ENCODE results near the gene TRPC4AP. TPM values are rescaled to one million over a fixed set of nuclear protein-coding genes. Genes with fewer than 3 reads are reported as not detected.

The TRPC4AP gene
- total RNA-seq, 2 experiments from 2014 or later: 48.8 to 49.4 TPM

- H3K9me3 Mint-ChIP-seq: no peaks in the 10 kb centered on the region
- no peak for DNase-seq
- H3K27me3 Mint-ChIP-seq: no peaks in the 10 kb centered on the region
- ChIA-PET POLR2A (no interaction called here), CTCF (interaction anchor here (0.9 kb wide), 1 partner anchor 12 kb away, joined by 3 read pairs; no protein-coding TSS in a partner anchor)
- peaks cover 3% of the 10 kb centered on the region for H3K4me1 Mint-ChIP-seq
- no peak overlapping the region for H3K4me3 Mint-ChIP-seq
- no peak overlapping the region for H3K27ac Mint-ChIP-seq
- peaks cover 37% of the 10 kb centered on the region for H3K36me3 Mint-ChIP-seq (ENCODE audit: low read depth)
Observed at GRCh38 chr20:35006009-35006408, 86.6 kb downstream of the TRPC4AP start.

DNA sequence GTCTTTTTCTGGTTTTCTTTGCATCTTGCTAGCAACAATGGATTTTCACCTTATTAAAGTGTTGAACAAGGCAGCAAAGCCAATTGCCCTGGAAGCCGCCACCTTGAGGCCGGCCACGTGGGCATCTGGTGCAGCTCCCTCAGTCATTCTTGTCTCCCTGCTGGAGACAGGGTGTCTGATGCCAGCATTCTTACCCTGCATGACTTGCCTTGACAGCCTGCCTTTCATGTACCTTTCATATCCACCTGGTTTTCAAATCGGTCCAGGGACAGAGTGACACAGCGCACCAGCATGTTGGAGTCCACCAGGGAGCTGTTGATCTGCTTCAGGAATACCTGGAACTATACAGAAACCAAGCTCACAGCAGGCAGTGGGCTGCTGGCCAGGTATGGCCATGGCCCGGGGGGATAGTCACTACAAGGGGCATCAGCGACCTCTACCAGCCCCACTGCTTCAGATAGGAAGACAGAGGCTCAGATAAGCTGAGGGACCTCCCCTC is 87.1 kb downstream of the TRPC4AP start:
- Mint-ChIP-seq H3K4me1 (peaks cover 1% of the 10 kb centered on the region), H3K36me3 (ENCODE audit: low read depth) (peaks cover 34% of the 10 kb centered on the region), H3K27me3 (no peaks in the 10 kb centered on the region), H3K27ac (no peak overlapping the region), H3K9me3 (no peaks in the 10 kb centered on the region), H3K4me3 (no peak overlapping the region)
- no peak for DNase-seq
- ChIA-PET CTCF (interaction anchor here (0.9 kb wide), 1 partner anchor 12 kb away, joined by 3 read pairs; no protein-coding TSS in a partner anchor), POLR2A (no interaction called here)

DNA sequence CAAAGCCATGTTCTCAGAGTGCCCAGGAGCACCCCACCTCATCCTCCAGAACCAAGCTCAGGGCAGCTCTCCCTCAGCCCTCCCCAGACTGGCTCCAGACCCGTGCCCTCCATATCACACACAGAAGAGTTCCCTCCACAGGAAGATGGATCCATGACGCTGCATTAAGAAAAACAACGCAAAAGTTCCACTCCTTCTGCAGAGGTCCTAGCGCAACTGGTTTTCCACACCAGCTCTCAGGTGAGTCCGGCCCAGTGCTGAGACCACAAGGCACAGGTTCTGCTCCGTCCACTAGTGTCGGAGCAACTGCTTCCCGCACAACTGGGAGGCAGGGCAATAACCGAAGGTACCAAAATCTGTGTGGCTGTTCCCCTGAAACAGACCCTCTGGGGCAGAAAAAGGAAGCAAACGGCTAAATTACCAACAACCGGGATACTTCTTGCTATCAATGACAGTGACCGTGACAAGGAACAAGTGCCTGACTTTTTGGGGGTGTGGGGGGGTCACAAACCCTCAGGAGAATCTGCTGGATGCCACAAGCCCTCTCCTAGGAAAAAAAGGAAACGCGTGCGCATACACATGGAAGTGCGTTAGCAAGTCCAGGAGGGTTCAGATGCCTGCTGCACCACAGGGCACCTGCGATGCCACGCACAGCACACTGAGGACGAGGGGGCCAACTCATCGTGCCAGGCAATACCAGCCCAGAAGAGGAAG is 87.7 kb downstream of the TRPC4AP start:
- Mint-ChIP-seq H3K36me3 (ENCODE audit: low read depth) (peaks cover 33% of the 10 kb centered on the region), H3K27me3 (no peaks in the 10 kb centered on the region), H3K4me3 (no peak overlapping the region), H3K27ac (no peak overlapping the region), H3K4me1 (no peaks in the 10 kb centered on the region), H3K9me3 (no peaks in the 10 kb centered on the region)
- POLR2A ChIA-PET: no interaction called here
- no peak for DNase-seq
- CTCF ChIA-PET: interaction anchor here (0.9 kb wide), 1 partner anchor 11 kb away, joined by 3 read pairs; no protein-coding TSS in a partner anchor

GRCh38 chr20:35004051-35004725 is 88.4 kb downstream of the TRPC4AP start:
- CTCF ChIA-PET: no interaction called here
- no peaks in the 10 kb centered on the region for H3K27me3 Mint-ChIP-seq
- H3K4me1 Mint-ChIP-seq: no peaks in the 10 kb centered on the region
- H3K27ac Mint-ChIP-seq: no peak overlapping the region
- peaks cover 29% of the 10 kb centered on the region for H3K36me3 Mint-ChIP-seq (ENCODE audit: low read depth)
- no peaks in the 10 kb centered on the region for H3K9me3 Mint-ChIP-seq
- DNase-seq: no peak
- no peak overlapping the region for H3K4me3 Mint-ChIP-seq
- POLR2A ChIA-PET: no interaction called here

- no peak overlapping the region for H3K4me3 Mint-ChIP-seq
- POLR2A ChIA-PET: no interaction called here
- H3K27me3 Mint-ChIP-seq: no peaks in the 10 kb centered on the region
- H3K9me3 Mint-ChIP-seq: no peaks in the 10 kb centered on the region
- H3K27ac Mint-ChIP-seq: no peak overlapping the region
- CTCF ChIA-PET: interaction anchor here (1.2 to 3.0 kb wide), 2 partner anchors 8 to 18 kb away, joined by 3 to 11 read pairs; no protein-coding TSS in a partner anchor
- no peak for DNase-seq
- peaks cover 28% of the 10 kb centered on the region for H3K36me3 Mint-ChIP-seq (ENCODE audit: low read depth)
- H3K4me1 Mint-ChIP-seq: no peaks in the 10 kb centered on the region
Observed at GRCh38 chr20:35003211-35004031, 89.2 kb downstream of the TRPC4AP start.

- Mint-ChIP-seq H3K27me3 (no peaks in the 10 kb centered on the region), H3K4me1 (no peaks in the 10 kb centered on the region), H3K9me3 (no peaks in the 10 kb centered on the region), H3K36me3 (ENCODE audit: low read depth) (peaks cover 23% of the 10 kb centered on the region), H3K4me3 (no peak overlapping the region), H3K27ac (peak overlapping the region; percentile 31)
- CTCF ChIA-PET: interaction anchor here (1.2 to 3.0 kb wide), 2 partner anchors 9 to 17 kb away, joined by 3 to 11 read pairs; no protein-coding TSS in a partner anchor
- POLR2A ChIA-PET: no interaction called here
- no peak for DNase-seq
Observed at GRCh38 chr20:35002426-35003210, 90.0 kb downstream of the TRPC4AP start.

DNA sequence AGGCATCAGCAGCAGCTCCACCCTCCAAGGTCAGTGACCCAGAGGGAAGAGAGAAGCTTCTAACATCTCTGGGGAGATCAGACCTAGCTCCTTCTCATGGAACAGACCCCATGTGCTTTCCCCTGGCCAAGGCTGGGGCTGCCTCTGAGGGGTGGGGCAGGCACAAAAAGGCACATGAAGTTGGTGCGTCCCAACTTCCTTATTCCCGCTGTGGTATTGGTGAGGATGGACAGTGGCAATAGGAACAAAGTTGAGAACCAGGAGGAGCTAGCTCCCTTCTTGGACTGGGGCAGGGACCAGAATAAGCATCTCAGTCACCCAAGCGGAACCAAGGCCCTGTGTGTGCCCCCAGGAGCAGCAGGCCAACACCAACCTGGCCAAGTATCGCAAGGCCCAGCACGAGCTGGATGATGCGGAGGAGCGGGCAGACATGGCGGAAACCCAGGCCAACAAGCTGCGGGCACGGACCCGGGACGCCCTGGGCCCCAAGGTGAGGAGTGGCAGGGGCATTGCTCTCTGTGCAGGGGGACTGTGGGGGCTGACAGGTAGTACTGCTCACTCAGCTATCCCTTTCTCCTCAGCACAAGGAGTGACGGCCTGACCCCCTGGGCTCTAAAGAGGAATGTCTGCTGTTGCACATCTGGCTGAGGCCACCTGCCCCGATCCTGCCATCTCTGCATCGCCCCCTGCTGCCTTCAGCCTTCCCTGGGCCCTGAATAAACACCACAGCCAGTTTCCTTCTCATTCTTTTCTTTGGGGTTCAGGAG is 90.8 kb downstream of the TRPC4AP start:
- H3K9me3 Mint-ChIP-seq: no peaks in the 10 kb centered on the region
- H3K36me3 Mint-ChIP-seq (ENCODE audit: low read depth): peaks cover 22% of the 10 kb centered on the region
- DNase-seq: peak; percentile 15
- H3K27me3 Mint-ChIP-seq: no peaks in the 10 kb centered on the region
- H3K4me1 Mint-ChIP-seq: no peaks in the 10 kb centered on the region
- no peak overlapping the region for H3K4me3 Mint-ChIP-seq
- ChIA-PET CTCF (interaction anchor here (0.7 to 3.0 kb wide), 5 partner anchors 10 to 121 kb away, joined by 3 to 11 read pairs (median 3); no protein-coding TSS in a partner anchor), POLR2A (no interaction called here)
- H3K27ac Mint-ChIP-seq: no peak overlapping the region

DNA sequence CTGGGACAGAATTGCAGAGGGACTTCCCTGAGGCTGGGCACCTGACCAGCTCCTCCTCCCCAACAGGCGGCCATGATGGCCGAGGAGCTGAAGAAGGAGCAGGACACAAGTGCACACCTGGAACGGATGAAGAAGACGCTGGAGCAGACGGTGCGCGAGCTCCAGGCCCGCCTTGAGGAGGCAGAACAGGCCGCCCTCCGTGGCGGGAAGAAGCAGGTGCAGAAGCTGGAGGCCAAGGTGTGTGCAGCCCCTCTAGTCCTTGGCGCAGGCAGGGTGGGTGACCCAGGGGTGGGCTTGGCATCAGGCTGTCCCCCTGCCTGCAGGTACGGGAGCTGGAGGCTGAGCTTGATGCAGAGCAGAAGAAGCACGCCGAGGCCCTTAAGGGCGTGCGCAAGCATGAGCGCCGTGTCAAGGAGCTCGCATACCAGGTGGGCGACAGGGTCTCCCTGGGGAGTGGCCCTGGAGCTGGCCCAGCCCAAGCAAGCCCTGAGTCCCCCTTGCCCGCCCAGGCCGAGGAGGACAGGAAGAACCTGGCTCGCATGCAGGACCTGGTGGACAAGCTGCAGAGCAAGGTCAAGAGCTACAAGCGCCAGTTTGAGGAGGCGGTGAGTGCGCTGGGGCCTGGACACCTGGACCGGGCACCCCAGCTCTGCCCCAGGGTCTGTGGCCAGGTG is 91.5 kb downstream of the TRPC4AP start:
- no peak overlapping the region for H3K4me3 Mint-ChIP-seq
- no peak overlapping the region for H3K27ac Mint-ChIP-seq
- POLR2A ChIA-PET: no interaction called here
- DNase-seq: no peak
- CTCF ChIA-PET: interaction anchor here (0.7 to 3.0 kb wide), 5 partner anchors 10 to 122 kb away, joined by 3 to 11 read pairs (median 4); no protein-coding TSS in a partner anchor
- no peaks in the 10 kb centered on the region for H3K4me1 Mint-ChIP-seq
- H3K9me3 Mint-ChIP-seq: no peaks in the 10 kb centered on the region
- no peaks in the 10 kb centered on the region for H3K27me3 Mint-ChIP-seq
- H3K36me3 Mint-ChIP-seq (ENCODE audit: low read depth): peaks cover 22% of the 10 kb centered on the region

DNA sequence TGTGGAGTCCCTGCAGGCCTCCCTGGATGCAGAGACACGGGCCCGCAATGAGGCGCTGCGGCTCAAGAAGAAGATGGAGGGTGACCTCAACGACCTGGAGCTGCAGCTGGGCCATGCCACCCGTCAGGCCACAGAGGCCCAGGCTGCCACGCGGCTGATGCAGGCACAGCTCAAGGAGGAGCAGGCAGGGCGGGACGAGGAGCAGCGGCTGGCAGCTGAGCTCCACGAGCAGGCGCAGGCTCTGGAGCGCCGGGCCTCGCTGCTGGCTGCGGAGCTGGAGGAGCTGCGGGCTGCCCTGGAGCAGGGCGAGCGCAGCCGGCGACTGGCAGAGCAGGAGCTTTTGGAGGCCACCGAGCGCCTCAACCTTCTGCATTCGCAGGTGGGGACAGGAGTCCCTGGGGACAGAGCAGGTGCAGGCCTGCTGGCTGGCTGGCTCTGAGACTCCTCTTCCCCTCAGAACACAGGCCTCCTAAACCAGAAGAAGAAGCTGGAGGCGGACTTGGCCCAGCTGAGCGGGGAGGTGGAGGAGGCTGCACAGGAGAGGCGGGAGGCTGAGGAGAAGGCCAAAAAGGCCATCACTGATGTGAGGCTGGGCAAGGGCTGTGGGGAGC is 92.2 kb downstream of the TRPC4AP start:
- DNase-seq: no peak
- no peaks in the 10 kb centered on the region for H3K4me1 Mint-ChIP-seq
- H3K27ac Mint-ChIP-seq: peak overlapping the region; percentile 5
- no peak overlapping the region for H3K4me3 Mint-ChIP-seq
- peaks cover 25% of the 10 kb centered on the region for H3K36me3 Mint-ChIP-seq (ENCODE audit: low read depth)
- POLR2A ChIA-PET: no interaction called here
- CTCF ChIA-PET: interaction anchor here (0.6 to 3.0 kb wide), 3 partner anchors 11 to 90 kb away, joined by 3 to 11 read pairs (median 4); no protein-coding TSS in a partner anchor
- H3K9me3 Mint-ChIP-seq: no peaks in the 10 kb centered on the region
- H3K27me3 Mint-ChIP-seq: no peaks in the 10 kb centered on the region

- Mint-ChIP-seq H3K36me3 (ENCODE audit: low read depth) (peaks cover 28% of the 10 kb centered on the region), H3K27ac (no peak overlapping the region), H3K9me3 (no peaks in the 10 kb centered on the region), H3K4me1 (no peaks in the 10 kb centered on the region), H3K27me3 (no peaks in the 10 kb centered on the region), H3K4me3 (no peak overlapping the region)
- ChIA-PET CTCF (no interaction called here), POLR2A (no interaction called here)
- DNase-seq: no peak
Observed at GRCh38 chr20:34999782-35000181, 92.8 kb downstream of the TRPC4AP start.

- H3K9me3 Mint-ChIP-seq: no peaks in the 10 kb centered on the region
- H3K36me3 Mint-ChIP-seq (ENCODE audit: low read depth): peaks cover 28% of the 10 kb centered on the region
- CTCF ChIA-PET: interaction anchor here (0.5 to 1.4 kb wide), 3 partner anchors 12 to 195 kb away, joined by 3 to 4 read pairs (median 3); no protein-coding TSS in a partner anchor
- no peak for DNase-seq
- H3K27me3 Mint-ChIP-seq: no peaks in the 10 kb centered on the region
- POLR2A ChIA-PET: interaction anchor here (0.6 kb wide), 1 partner anchor 48 kb away, joined by 3 read pairs; no protein-coding TSS in a partner anchor
- H3K4me1 Mint-ChIP-seq: no peaks in the 10 kb centered on the region
- no peak overlapping the region for H3K27ac Mint-ChIP-seq
- H3K4me3 Mint-ChIP-seq: no peak overlapping the region
Observed at GRCh38 chr20:34999021-34999451, 93.6 kb downstream of the TRPC4AP start.

All from activated CD4-positive, alpha-beta T cell treated with anti-CD3 and anti-CD28 coated beads, Interleukin-2, amount 10 ng/mL, durations not matched to agents 7 days and 5 days (primary cell).